Fibroblast of skin of abdomen (primary cell): ENCODE data around the gene GEMIN4.
"Not testable (repeated sequence)": the region's sequence is repeated elsewhere in the genome, so short reads cannot be mapped to it uniquely, and the experiment has no call there.

Experiments used
- DNase-seq: peaks from one replicate; pipeline ENCODE4 v3.0.0-alpha.2; 2013

The GEMIN4 gene

DNA sequence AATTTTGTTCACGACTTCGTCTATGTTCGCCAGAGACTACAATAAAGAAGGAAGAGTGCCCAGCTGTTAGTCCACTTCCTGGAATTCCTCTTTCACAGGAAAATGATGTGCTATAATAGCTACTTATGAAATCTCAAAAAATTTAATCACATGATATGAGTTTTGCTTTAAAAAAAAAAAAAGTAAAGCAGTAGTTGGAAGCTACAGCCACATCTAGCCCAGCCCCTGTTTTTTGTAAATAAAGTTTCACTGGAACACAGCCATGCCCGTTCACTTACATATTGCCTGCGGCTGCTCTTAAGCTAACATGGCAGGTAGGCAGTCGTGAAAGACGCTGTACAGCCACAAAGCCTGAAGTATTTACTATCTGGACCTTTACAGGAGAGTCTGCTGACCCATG, 52.7 kb downstream of the GEMIN4 start:
- DNase-seq, result no peak

DNA sequence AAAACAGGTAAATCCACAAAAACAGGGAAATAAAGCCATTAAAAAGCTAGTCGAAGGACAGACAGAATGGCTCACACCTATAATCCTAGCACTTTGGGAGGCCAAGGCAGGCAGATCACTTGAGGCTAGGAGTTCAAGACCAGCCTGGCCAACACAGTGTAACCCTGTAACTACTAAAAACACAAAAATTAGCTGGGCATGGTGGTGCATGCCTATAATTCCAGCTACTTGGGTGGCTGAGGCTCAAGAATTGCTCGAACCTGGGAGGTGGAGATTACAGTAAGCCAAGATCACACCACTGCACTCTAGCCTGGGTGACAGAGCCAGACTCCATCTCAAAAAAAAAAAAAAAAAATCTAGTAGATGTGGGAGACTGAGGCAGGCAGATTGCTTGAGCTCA, 54.0 kb downstream of the GEMIN4 start:
- not testable (repeated sequence) for DNase-seq

DNA sequence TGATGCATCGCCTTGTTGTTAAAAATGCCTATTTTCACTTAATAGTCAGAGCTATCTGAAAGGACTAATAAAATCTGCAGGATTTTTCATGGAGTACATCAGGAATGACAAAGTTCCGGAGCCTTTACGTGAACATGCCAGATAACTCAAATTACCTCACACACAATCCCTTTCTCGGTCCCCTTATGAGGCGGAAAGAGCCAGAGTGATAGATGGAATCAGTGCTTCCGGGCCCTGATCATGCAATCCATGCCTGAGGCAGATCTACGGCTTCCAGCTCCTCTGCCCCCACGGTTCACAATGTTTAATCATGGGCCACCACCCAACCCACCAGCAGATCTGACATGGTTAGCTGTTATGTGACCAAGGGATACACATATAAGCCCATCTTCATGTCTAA, 54.4 kb downstream of the GEMIN4 start:
- DNase-seq, result no peak

DNA sequence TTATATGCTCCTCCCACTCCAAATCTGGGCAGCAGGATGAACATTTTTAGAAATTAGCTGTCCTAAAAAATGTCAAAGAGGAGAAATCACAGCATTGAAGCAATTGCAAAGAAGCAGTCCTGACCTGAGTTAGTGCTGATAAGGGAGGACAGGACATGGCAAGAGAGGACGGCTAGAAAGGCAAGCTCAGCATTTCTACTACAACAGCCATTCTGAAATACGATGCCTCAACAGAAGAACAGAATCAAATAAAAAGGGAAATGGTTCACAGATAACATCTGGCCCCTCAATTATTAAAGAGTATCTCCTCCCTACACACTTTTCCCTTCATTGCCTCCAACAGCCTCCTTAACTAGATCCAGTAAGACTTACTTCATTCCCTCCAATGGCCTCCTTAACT, 55.7 kb downstream of the GEMIN4 start:
- no peak for DNase-seq
